GM18498 (cell line): ENCODE data around the gene DIDO1.

Experiments used
- ATAC-seq: cut with Tn5 transposase; IDR thresholded peaks from one replicate; pipeline ENCODE4 v1.9.1; 2021; ENCODE audit warnings: mild to moderate bottlenecking, moderate library complexity; ENCODE audit not compliant: unreplicated experiment

DIDO1 gene

DNA sequence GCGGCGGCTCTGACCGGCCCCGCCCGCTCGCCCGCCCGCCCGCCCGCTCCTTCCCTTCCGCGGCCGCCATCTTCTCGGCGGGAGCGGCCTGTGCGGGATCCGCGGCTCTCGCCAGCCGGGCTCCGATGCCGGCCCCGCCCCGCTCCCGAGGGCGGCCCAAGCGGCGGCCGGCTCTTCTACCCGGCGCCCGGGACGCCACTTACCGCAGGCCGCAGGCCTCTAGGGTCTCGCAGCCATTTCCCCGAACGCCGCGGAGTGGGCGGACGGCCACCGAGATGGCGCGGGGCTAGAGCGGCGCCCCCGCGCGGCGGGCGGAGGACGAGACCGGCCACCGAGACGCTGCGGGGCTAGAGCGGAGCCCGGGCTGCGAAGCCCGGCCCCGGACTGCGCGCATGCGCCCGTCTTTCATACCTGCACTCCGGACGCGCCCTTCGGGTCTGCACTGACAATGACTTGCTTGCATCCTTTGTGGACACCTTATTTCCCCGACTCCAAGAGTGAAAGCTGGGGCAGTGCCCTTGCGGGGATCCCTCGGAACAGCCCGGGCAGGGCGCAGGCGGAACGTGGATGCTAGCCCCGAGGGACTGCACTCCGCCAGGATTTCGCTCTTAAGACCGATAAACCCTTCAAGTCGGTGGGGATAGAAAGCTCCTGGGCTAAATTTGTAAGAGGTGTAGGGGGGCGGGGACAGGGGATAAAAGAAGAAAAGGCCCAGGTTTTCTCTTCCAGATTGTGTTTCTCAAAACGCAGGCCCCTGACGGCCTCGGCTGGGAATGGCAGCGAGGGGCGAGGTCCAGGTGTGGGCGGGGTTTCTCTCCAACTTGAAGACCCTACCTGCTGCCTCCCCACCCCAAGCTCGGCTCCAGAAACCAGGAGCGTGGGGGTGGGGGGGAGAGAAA is at the start of gene DIDO1:
TSS of gene DIDO1 (minus strand) at position 277 of the 899 bp plus-strand sequence.
- ATAC-seq = peak; percentile 79

DNA sequence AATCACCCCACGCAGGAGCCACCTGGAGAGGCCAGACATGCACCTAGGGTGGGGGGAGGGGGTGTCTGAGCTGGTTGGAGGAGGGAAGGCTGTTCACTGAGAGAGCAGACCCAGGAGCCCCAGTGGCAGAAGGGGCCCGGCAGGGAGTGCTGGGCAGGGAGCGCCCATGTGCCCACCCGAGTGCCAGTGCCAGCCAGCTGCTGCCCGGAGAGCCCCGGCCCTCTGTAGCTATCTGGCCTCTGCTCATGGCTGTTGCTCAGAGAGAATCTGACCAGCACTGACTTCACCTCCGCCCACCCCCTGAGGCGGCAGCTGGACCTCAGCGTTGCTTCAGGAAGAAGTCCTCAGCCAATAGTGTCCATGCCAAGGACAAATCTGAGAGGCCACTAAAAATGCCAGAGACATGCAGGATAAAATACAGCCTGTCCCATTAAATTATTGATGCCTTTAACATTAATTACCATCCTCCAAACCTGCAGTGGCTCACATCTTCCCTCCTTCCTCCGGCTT is 49.0 kb upstream of the DIDO1 start:
- ATAC-seq = no peak

DNA sequence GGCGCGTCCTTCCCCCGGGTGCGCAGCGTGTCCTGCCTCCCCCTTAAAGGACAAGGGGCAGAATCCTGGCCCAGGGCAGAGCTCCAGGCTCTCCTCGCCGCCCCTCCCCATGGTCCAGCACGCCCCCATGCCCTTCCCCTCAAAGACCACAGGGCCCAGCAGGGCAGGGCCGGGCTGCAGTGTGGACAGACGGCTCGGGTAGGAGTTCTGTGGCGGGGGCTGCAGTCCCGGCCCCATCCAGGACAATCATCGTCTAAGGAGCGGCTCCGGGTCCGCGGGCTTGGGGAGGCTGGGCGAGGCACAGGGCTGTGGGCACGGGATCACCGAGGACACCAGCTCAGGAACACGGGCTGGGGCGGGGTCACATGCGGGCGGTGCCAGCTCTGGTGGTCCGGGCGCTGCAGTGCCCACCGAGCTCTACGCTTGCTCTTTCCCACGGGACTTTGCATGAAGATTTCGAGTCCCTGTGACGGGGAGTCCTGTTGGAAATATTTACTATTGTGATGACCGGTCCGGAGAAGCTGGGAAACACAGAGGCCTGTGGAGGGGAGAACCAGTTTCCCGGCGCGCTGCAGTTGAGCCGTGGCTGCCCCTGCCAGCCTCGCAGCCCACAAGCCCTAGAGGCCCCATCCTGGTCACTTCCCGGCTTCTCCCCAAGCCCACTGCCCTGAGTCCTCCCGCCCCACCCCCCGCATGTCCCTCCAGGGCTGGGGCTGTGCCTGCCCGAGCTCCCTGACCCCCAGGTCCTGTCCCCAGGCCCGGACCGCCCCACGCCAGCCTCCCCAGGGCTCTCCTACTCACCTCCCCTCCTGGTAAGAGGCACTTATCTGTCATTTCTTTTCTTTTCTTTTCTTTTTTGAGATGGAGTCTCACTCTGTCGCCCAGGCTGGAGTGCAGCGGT is 46.8 kb upstream of the DIDO1 start:
- ATAC-seq = no peak

GRCh38 chr20:62971950-62972844 is 45.9 kb upstream of the DIDO1 start:
- peak; percentile 52 for ATAC-seq

DNA sequence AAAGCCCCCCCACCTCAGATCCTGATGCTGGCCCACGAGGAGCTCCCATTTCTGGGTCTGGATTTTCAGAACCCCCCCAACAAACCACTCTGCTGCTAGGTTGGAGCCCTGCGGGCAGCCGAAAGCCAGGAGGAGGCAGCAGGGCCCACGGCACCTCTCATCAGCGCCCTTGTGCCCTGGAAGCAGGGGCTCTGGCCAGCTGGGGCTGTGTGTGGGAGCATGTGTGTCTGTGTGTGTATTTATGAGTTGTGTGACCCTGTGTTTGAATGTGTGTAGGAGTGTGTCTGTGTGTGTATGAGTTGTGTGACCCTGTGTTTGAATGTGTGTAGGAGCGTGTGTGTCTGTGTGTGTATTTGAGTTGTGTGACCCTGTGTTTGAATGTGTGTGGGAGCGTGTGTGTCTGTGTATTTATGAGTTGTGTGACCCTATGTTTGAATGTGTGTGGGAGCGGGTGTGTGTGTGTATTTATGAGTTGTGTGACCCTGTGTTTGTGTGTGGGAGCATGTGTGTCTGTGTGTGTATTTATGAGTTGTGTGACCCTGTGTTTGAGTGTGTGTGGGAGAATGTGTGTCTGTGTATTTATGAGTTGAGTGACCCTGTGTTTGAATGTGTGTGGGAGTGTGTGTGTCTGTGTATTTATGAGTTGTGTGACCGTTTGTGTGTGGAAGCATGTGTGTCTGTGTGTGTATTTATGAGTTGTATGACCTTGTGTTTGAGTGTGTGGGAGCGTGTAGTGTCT is 45.1 kb upstream of the DIDO1 start:
- no peak for ATAC-seq

- no peak for ATAC-seq
Measured at GRCh38 chr20:62970307-62971210, 44.3 kb upstream of the DIDO1 start.

DNA sequence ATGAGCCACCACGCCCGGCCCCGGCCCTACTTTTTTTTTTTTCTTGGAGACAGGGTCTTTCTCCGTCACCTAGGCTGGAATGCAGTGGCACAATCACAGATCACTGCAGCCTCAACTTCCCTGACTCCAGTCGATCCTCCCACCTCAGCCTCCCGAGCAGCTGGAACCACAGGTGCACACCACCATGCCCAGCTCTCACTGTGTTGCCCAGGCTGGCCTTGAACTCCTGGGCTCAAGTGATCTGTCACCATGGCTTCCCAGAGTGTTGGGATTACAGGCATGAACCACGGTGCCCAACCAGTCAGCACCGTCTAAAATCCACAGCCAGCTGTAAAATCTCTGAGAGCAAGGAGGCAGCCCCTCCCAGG is 43.6 kb upstream of the DIDO1 start:
- ATAC-seq = no peak

GRCh38 chr20:62969179-62969760 is 43.0 kb upstream of the DIDO1 start:
- no peak for ATAC-seq

GRCh38 chr20:62968378-62969178 is 42.3 kb upstream of the DIDO1 start:
- ATAC-seq = no peak

GRCh38 chr20:62967628-62968351 is 41.5 kb upstream of the DIDO1 start:
- no peak for ATAC-seq

DNA sequence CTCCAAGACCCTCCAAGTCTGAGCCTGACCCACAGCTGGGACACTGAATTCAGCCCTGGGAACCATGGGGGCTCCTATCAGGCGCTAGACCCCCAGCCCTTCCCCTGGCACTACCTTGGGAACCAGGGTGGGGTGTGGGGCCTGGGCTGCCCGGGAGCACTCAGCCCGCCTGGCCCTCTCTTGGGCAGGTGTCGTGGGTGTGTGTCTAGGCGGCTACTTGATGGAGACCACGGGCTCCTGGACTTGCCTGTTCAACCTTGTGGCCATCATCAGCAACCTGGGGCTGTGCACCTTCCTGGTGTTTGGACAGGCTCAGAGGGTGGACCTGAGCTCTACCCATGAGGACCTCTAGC is 40.8 kb upstream of the DIDO1 start:
- no peak for ATAC-seq

DNA sequence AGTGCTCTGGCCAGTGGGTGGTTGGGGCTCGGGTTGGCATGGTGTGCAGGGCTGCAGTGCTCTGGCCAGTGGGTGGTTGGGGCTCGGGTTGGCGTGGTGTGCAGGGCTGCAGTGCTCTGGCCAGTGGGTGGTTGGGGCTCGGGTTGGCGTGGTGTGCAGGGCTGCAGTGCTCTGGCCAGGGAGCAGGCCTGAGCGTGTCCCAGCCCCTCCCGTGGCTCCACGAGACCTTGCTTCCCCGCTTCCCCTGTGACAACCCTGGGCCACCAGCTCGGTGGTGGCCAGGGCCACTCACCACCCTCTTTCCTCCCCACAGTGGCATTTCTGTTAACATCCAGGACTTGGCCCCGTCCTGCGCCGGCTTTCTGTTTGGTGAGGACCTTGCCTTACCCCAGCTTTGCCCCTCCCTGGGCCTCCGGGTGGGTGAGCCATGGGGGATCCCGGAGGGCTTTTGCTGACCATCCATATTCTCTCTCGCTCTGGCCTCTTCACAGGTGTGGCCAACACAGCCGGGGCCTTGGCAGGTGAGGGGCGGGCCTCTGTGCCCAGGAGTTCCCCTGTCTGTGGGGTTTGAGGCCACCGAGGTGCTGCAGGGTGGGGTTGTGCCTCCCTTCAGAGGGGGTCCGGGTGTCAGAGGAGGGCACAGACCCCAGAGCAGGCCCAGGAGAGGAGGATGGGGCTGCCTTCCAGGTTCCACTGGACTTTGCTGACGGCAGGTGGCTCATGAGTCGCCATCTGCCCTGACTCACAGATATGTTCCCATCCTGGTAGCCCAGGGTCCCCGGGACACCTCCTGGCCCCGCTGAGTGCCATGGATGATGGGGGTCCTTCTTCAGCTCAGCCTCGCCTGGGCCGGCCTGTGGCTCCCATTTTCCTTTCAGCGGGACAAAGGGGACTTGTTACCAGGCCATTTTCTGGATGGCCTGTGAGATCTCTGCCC is 40.2 kb upstream of the DIDO1 start:
- no peak for ATAC-seq

DNA sequence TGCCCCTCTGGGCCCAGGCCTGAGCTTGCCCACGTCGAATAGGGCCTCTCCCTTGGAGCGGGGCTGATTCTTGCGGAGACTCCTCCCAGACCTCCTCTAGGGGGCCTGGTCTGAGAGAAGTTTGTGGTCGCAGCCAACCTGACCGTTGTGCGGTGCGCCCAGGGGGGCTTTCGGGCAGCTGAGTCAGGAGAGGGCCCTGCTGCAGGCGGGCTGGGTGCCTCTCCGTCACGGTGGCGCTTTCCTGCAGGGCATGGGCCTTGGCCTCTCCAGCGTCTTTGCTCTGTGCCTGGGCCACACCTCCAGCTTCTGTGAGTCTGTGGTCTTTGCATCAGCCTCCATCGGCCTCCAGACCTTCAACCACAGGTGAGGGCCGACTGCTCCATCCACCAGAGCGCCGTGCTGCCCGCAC is 39.1 kb upstream of the DIDO1 start:
- no peak for ATAC-seq

DNA sequence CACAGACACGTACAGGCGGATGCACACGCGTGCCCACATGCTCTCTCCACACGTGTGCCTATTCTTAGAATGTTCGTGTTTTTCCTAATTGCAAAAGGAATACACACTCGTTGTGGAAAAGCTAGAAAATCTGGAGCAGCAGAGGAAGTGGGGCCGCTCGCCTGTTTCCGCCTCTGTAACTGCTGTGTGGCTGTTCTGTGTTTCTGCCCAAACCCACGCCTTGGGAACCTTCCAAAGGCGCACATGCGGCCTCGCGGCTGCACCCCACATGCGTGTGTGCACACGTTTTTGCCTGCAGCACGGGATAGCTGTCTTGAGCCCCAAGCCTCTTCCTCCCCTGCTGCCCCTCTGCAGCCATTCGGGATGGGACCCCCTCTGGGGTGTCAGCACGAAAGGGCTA is 38.4 kb upstream of the DIDO1 start:
- no peak for ATAC-seq

DNA sequence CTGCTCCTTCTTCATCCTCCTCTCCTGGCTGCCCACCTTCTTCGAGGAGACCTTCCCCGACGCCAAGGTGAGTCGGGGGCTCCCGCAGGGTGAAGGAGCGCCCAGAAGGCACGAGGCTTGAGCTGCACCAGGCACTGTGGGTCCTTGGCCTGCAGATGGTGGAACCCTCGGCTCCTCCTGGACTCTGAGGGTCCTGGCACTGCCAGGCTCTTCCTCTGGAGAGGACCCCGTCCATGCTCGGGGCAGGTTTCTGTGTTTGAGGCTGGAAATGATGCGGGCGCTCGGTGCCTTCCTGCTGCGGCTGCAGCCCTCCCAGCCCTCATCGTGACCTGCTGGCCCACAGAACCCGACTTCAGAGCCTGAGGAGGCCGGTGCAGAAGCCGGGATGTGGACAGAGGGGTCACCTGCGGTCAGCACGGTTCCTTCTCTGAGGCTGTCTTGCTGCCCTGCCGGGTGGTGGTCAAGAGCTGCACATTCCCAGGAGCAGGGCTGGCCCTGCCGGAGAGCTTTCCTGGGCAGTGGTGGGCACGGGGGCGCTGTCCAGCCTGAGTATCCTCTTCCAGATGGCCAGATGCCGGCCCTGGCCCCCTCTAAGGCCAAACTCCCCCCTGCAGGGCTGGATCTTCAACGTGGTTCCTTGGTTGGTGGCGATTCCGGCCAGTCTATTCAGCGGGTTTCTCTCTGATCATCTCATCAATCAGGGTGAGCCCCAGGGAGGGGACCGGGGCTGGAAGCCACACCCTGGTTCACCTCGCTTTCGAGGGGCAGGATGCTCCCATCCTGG is 37.5 kb upstream of the DIDO1 start:
- ATAC-seq = no peak
